Astrocyte of the spinal cord (primary cell): Measurements from ENCODE around the gene KIF20B.

Experiments used
- DNase-seq: peaks from one replicate; pipeline ENCODE4 v3.0.0; 2011; ENCODE audit warnings: low read depth, low spot score
- H3K4me3 ChIP-seq: 2 replicates; pipeline ENCODE4 v1.5.1; 2011; ENCODE audit warnings: low read depth, mild to moderate bottlenecking, low read length, moderate library complexity
- CTCF ChIP-seq: IDR thresholded peaks from 2 replicates; pipeline ENCODE4 v1.5.1; 2012; ENCODE audit warnings: low read depth, mild to moderate bottlenecking, low read length, inconsistent platforms
- in situ Hi-C: cut with HindIII; loops from 2 replicates; pipeline ENCODE4 v1.10.0; 2017; ENCODE audit warnings: low sequenced_read_pairs

Gene KIF20B

GRCh38 chr10:89795840-89796239 is 94.5 kb downstream of the KIF20B start:
- TF ChIP-seq CTCF = no peak
- DNase-seq = no peak
- no peak overlapping the region for H3K4me3 ChIP-seq
- in situ Hi-C loops = no loop called here

- H3K4me3 ChIP-seq = no peak overlapping the region
- in situ Hi-C loops = no loop called here
- TF ChIP-seq CTCF = no peak
- no peak for DNase-seq
Observed at GRCh38 chr10:89798092-89798491, 96.7 kb downstream of the KIF20B start.

DNA sequence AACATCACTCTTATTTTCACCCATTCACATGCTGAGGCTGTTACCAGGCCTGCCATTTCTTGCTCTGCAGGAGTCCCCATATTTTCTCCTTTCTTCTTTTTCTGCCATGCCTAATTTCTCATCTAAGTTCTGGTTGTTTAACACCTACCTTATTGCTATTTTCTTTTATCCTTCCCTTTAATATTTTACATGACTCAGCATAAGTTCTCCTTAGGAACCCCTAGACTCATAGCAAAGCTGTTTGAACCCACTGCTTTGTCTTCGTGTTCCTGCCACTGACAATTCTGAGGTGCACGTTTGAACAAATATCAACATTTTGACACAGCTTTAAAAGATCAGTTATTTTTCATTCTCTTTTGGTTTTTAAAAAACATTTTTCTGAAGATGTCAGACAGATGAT is 98.2 kb downstream of the KIF20B start:
- no peak for DNase-seq
- no peak overlapping the region for H3K4me3 ChIP-seq
- no peak for TF ChIP-seq CTCF
- in situ Hi-C loops = no loop called here

GRCh38 chr10:89805599-89806013 is 104.2 kb downstream of the KIF20B start:
- no peak for DNase-seq
- H3K4me3 ChIP-seq = no peak overlapping the region
- no peak for TF ChIP-seq CTCF
- in situ Hi-C loops = no loop called here

GRCh38 chr10:89808842-89809241 is 107.5 kb downstream of the KIF20B start:
- TF ChIP-seq CTCF = no peak
- no peak overlapping the region for H3K4me3 ChIP-seq
- DNase-seq = no peak
- in situ Hi-C loops = no loop called here

GRCh38 chr10:89809766-89810165 is 108.4 kb downstream of the KIF20B start:
- H3K4me3 ChIP-seq = no peak overlapping the region
- in situ Hi-C loops = no loop called here
- TF ChIP-seq CTCF = no peak
- no peak for DNase-seq
